ENCODE measurements around the gene TSPAN18. TPM values are rescaled to one million over a fixed set of nuclear protein-coding genes. Genes with fewer than 3 reads are reported as not detected.

Gene TSPAN18
- total and polyA plus RNA-seq, 9 donors, result 2.1 to 35.3 (median 14.4) TPM

- DNase-seq, result no peak
- H3K27ac ChIP-seq, result no peak overlapping the region
- TF ChIP-seq EP300 (IDR thresholded peaks at IDR 0.05), result no peak
- TF ChIP-seq, protein P1, sequence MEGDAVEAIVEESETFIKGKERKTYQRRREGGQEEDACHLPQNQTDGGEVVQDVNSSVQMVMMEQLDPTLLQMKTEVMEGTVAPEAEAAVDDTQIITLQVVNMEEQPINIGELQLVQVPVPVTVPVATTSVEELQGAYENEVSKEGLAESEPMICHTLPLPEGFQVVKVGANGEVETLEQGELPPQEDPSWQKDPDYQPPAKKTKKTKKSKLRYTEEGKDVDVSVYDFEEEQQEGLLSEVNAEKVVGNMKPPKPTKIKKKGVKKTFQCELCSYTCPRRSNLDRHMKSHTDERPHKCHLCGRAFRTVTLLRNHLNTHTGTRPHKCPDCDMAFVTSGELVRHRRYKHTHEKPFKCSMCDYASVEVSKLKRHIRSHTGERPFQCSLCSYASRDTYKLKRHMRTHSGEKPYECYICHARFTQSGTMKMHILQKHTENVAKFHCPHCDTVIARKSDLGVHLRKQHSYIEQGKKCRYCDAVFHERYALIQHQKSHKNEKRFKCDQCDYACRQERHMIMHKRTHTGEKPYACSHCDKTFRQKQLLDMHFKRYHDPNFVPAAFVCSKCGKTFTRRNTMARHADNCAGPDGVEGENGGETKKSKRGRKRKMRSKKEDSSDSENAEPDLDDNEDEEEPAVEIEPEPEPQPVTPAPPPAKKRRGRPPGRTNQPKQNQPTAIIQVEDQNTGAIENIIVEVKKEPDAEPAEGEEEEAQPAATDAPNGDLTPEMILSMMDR (IDR thresholded peaks at IDR 0.05), result no peak
- no peak for TF ChIP-seq POLR2A (IDR thresholded peaks at IDR 0.05)
- H3K4me1 ChIP-seq (ENCODE audit: insufficient read depth), result no peaks in the 10 kb centered on the region
- H3K36me3 ChIP-seq, result no peaks in the 10 kb centered on the region
- intact Hi-C loops (cut with DNase I), result no loop called here
- no peaks in the 10 kb centered on the region for H3K27me3 ChIP-seq
- WGBS, 3 donors, result 56 to 67% (median 58%) methylated on average over 5 of the region's 5 CpGs
- H3K4me3 ChIP-seq, result no peak overlapping the region
- no peaks in the 10 kb centered on the region for H3K9me3 ChIP-seq
These were observed 97.5 kb downstream of the TSPAN18 start for GRCh38 chr11:44824300-44824704.

- no peaks in the 10 kb centered on the region for H3K9me3 ChIP-seq
- 83 to 84% (median 84%) methylated on average over 14 of the region's 14 CpGs for WGBS, 3 donors
- TF ChIP-seq, protein P1 (IDR thresholded peaks at IDR 0.05), result no peak
- no peak for TF ChIP-seq EP300 (IDR thresholded peaks at IDR 0.05)
- H3K4me1 ChIP-seq (ENCODE audit: insufficient read depth), result no peaks in the 10 kb centered on the region
- H3K4me3 ChIP-seq, result no peak overlapping the region
- no peak overlapping the region for H3K27ac ChIP-seq
- no peaks in the 10 kb centered on the region for H3K27me3 ChIP-seq
- DNase-seq, result no peak
- H3K36me3 ChIP-seq, result no peaks in the 10 kb centered on the region
- intact Hi-C loops (cut with DNase I), result no loop called here
These were observed 98.5 kb downstream of the TSPAN18 start for GRCh38 chr11:44825058-44825785.

DNA sequence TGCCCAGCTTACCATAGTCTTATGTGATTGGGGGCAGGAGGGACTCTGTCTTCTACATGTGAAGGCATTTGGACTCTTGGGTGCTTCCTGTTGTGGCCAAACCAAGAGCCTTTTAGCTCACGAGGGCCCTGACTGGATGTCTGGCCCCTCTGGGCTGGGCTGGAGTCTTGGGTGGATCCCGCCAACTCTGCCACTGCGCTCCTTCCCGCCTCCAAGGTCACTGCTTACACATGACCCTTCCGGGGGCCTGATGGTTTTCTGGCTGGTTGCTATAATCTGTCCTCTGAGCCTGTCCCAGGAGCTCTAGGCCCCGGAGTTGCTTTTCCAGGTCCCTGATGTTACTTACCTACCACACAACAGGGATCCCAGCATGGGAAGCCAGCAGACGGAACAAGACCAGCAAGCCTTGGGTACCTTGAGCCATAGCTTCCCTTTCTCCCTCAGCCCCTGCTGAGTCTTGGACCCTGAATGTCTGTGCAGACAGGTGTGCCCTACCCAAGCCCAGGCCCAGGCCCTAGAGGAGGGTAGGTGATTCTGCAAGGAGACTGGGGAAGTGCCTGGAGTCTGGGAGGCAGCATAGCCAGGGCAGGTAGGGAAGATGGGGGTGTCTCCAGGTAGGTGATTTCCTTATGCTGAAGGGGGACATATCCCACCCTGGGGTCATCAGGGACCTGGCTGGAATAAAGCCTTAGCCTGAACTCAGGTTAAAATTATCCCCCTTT lies 100.3 kb downstream of the TSPAN18 start:
- Histone ChIP-seq H3K27me3 (no peaks in the 10 kb centered on the region), H3K4me3 (no peak overlapping the region), H3K36me3 (no peaks in the 10 kb centered on the region), H3K4me1 (ENCODE audit: insufficient read depth) (no peaks in the 10 kb centered on the region), H3K27ac (no peak overlapping the region), H3K9me3 (no peaks in the 10 kb centered on the region)
- intact Hi-C loops (cut with DNase I), result no loop called here
- DNase-seq, result no peak
- WGBS, 3 donors, result 75 to 82% (median 80%) methylated on average over 7 of the region's 7 CpGs
- TF ChIP-seq POLR2A (IDR thresholded peaks at IDR 0.05) (no peak), EP300 (IDR thresholded peaks at IDR 0.05) (no peak)
- TF ChIP-seq, protein P1 (IDR thresholded peaks at IDR 0.05), result no peak

GRCh38 chr11:44828296-44828695 lies 101.5 kb downstream of the TSPAN18 start:
- Histone ChIP-seq H3K36me3 (no peaks in the 10 kb centered on the region), H3K27me3 (no peaks in the 10 kb centered on the region), H3K9me3 (no peaks in the 10 kb centered on the region), H3K4me3 (no peak overlapping the region), H3K27ac (no peak overlapping the region), H3K4me1 (ENCODE audit: insufficient read depth) (no peaks in the 10 kb centered on the region)
- TF ChIP-seq, protein P1 (IDR thresholded peaks at IDR 0.05), result no peak
- TF ChIP-seq POLR2A (IDR thresholded peaks at IDR 0.05) (no peak), EP300 (IDR thresholded peaks at IDR 0.05) (no peak)
- WGBS, 3 donors, result 83 to 95% (median 90%) methylated on average over 5 of the region's 5 CpGs
- DNase-seq, result no peak
- intact Hi-C loops (cut with DNase I), result no loop called here

Data from ovary (tissue), 9 donors.